ENCODE results near the gene RERE.
"Not testable (repeated sequence)": the region's sequence is repeated elsewhere in the genome, so short reads cannot be mapped to it uniquely, and the experiment has no call there.

The RERE gene

DNA sequence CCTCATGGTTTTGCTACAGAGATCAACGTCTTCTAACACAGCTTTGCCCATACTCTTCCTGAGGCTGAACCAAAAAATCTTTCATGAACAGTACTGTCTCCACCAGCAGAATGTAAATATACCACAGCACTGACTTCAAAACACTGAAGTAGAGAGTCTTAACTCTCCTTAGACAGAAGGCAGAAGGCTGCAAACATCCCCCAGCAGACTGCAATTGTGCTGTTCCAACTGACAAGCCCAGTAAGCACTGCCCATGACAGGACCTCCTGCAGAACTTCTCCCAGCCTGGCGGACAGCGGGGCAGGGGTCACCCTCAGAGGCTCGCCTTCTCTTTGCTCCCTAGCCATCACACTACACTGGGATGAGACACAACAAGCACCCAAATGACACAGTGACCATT is 218.7 kb downstream of the RERE start:
- no peak for DNase-seq

DNA sequence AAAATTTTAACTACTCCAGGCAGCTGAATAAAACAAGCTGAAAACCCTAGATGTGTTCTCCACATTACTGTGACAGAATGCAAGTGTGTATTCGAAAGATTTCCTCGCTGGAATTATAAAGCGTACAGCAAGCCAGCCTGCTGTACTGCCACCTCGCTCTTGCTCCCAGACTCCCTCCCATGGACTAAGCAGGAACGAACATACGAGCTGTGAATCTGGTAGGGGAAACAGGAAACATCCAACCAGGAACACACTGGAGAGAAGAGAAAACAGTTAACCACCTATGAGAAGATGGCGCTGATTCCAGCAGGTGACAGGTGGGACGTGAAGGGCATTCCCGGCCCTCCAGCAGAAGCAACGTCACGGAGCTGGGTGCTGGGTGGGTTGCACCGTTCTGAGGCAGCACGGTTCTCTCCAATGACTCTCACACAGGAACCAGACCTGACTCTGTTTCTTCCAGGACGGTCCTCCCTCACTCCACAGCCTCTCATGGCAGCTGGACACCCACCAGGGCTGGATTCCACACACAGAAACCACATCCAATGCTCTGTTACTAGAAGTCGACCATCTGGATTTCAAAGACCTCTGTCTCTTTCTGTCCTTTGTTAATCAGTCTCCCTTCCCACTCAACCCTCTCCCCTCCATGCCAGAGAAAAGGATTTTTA is 219.2 kb downstream of the RERE start:
- DNase-seq = peak; percentile 32

DNA sequence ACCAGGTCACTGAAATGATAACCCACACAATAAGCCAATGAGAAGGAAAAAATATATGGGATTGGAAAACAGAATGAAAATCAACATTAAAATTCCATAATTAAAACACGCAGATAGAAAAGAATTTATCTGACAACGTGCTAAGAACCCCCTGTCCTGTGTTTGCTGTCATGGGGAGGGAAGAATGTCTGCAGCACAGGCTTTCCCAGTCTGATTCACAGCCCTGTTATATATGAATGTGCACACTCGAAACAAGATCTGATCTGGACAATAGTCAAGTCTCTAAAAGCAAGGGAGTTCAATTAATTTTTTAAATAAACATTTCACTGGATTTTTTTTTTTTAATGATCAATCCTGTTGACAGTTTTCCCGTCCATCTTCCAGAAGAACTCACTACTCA is 220.0 kb downstream of the RERE start:
- no peak for DNase-seq

DNA sequence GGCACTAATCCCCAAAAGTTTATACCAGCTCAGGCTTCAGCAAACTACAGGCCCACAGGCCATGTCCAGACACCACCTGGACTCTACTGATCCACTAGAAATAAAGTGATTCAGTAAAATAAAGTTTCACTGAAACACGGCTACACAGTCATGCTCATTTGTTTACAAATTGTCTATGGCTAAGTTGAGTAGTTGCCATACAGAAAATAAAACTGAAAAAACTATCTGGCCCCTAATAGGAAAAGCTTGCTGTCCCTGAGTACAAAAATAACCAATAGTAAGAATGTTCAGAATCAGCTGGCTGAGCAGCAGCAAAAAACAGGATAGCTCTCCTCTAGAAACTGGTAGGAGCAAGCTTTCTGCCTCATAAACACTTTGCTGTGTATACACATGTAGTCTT is 221.5 kb downstream of the RERE start:
- DNase-seq = no peak

DNA sequence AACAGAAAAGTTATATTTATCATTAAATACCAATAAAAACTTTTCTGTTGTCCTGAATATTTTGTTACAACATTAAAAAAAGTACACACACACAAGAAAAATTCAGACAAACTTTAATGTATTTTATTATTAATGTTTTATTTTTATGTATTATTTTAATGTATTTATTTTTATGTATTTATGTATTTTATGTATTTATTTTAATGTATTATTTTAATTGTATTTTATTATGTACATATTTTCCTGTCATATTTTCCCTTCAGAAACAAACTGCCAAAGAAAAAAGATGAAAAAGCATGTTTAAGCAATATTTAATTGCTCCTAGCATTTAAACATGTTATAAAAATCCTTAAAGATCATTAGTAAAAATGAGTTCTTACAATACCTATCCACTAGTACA is 222.1 kb downstream of the RERE start:
- no peak for DNase-seq

DNA sequence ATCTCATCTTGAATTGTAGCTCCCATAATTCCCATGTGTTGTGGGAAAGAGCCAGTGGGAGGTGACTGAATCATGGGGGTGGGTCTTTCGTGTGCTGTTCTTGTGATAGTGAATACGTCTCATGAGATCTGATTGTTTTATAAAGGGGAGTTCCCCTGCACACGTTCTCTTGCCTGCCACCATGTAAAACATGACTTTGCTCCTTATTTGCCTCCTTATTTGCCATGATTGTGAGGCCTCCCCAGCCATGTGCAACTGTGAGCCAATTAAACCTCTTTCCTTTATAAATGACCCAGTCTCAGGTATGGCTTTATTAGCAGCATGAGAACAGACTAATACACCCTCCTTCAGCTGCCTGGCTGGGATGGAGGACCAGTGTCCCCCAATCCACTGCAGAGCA is 224.1 kb downstream of the RERE start:
- DNase-seq = not testable (repeated sequence)

DNA sequence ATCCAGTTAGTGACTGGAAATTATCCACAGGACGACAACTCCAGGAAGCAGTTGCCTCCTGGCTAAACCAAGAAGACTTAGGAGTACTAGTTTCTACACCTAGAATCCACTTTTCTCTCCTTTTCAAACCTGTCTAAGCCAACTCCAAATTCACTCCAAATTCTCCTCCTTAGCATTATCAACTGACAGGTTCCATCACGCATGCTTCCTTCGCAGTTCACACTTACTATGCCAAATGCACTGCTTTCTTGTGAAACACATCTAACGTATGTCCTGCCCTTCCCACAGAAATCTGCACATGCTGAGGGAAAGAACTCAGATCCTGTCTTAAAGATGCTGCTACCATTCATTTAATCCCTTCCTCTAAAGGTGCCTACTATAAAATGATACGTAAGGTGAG is 225.9 kb downstream of the RERE start:
- no peak for DNase-seq

DNA sequence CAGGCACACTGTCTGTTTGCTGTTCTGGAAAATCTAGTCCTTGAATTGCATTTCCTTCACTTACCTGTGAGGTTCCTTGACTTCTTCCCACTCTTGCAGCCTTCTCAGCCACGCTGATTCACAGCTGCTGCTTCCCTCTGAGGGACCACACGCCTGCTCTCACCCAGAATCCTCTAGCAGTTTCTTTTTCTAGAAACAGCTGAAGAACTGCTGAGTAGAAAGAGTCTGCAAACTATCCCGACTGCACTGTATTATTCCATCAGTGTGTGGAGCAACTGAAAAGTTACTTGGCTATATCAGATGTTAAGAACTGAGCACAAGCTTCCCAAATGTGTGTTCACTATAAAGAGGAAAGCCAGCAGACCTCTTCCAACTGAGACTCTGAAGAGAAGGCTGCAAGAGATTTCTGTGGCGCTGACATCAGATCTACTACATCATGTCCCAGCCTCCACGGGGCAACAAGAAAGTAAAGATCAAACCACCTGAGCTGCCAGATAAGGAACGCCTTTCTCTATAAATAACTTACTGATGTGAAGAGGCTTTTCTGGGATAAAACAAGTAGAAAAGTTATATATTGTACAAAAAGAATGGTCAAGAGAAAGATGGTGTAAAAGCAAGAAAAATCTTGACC is 226.6 kb downstream of the RERE start:
- DNase-seq = no peak

DNA sequence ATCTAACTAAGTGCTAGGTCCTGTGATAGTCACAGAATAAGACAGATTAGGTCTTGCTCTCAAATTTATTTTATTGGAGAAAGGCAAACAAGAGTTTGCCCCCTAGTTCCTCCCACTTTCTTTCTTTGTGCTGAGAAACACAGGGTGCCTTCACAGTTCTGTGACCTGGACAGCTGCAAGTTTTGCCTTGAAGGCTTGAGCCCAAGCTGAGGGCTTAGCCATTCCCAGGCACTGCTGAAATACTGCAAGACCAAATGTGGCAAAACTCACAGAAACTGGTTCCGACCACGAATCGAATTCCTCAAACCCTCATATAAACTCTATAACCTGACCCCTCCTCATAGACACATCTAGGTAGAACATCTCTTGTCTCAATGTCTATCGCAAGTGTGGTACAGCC is 227.9 kb downstream of the RERE start:
- DNase-seq = no peak

DNA sequence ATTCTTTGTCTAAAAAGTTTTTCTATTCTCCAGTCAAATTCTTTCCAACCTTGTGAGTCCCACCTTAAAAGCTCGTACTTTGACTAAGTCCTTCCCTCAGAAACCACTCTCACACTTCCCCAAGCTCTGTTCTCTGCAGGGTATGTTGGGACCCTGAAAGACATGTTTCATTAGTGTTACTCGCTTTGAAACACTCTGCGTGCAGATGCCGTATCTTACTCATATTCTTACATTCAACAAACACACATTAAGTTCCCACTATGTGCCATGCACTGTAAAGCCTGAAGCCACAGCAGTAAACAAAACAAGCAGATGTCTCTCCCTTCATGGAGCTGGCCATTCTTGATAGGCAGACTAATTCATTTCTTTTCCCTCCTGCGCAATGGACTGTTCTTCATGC is 229.7 kb downstream of the RERE start:
- DNase-seq = no peak

DNA sequence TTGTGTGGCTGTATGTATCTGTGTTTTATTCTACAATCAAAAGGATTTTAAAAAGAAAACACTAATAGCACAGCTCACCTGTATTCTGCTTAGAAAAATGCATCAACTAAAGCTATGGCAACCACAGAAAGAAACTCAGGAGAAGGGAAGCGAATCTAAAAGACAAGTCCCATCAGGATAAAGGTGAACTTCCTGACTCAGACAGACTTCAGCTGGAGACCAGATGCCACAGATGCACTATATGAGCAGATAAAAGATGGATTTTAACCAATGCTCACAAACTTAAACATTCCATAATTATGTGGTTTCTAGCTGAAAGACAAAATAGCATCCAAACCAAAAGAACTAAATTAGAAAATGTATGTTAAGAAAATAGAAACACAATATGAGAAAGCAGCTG is 231.0 kb downstream of the RERE start:
- DNase-seq = no peak

DNA sequence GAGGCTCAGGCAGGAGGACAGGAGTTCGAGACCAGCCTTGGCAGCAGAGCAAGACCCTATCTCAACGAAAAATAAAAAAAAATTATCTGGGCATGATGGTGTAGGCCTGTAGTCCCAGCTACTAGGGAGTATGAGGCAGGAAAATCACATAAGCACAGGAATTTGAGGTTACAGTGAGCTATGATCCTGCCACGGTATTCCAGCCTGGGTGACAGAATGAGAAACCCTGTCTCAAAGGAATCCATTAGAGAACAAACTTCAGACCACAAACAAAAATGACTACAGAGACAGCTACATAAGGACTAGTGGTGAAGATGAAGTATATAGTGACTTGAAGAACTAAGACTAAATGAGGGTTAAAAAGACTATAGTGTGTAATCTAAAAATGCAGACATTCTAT is 233.1 kb downstream of the RERE start:
- DNase-seq = no peak

DNA sequence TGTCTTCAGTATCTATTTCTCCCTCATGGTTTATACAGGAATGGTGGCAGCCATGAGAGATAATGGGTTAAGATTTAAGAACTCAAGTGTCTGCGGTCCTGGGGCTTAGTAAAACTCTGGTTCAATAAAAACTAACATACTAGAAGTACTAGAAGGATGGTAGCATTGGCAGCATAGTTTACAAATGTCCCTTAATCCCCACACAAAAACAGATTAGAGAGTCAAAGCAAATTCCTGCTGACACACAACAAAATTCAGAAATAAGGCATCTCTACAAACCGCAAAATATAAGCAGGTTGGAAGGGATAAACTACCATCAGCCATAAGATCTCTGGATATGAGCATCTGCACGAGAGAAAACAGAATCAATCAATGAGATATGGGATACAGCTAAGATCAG is 234.4 kb downstream of the RERE start:
- no peak for DNase-seq

DNA sequence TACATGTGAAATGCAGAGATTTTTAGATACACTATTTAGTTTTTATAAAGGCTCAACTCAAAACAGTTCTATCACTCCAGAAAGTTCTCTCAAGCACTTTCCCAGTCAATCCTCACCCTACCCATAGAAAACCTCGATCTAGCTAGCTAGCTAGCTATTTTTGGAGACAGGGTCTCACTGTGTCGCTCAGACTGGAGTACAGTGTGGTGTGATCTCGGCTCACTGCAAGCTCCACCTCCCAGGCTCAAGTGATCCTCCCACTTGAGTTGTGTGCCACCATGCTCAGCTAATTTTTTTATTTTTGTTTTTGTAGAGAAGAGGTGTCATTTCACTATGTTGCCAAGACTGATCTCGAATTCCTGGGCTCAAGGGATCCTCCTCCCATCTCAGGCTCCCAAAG is 236.9 kb downstream of the RERE start:
- no peak for DNase-seq

DNA sequence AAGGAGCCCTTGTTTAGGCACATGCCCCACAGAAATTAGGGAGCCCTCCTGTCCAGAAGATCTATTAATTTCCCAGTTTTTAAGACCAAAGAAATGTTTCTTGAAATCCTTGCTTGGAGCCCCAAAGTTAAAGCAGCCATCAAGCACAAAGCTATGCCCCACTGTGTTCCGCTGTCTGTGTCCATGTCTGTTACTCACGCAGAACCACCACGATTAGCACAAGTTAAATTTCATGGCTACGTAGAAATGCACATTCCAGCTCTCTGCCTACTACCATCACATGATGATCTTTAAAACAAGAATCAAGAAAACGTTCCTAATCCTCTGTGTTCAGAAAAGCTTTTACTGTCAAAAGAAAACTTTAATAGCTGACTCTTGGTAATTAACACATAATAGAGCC is 238.5 kb downstream of the RERE start:
- DNase-seq = no peak

DNA sequence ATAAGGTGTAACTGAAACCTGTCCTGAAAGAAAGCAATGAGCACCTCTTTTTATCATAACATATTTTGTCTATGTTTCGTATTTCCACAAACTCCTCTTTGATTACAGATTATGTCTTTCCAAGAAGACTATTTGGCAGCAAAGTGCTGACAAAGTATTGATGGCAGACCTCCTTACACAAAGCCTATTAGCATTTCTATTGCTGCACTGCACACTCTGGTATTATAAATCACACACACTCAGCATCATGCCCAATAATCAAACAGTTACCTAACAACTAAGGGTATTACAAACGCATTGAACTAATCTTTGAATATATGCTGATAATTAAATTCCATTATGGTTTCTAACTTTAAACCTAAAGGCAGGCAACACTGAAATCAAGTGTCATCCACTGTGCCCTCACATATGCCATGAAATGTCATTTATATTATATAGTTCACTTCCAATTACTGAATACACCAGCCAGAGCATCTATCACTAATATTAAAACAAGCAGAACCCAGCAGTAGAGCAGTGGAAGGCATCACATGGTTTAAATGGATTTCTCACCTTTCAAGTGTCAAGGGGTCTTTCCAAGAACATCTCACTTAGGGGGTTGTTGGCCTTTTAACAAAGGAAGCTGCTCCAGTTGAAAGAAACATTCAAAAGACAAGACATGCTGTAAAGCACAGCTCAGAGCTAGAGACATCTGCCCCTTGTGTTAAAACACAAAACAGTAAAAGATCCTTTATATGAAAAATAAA is 239.1 kb downstream of the RERE start:
- no peak for DNase-seq

DNA sequence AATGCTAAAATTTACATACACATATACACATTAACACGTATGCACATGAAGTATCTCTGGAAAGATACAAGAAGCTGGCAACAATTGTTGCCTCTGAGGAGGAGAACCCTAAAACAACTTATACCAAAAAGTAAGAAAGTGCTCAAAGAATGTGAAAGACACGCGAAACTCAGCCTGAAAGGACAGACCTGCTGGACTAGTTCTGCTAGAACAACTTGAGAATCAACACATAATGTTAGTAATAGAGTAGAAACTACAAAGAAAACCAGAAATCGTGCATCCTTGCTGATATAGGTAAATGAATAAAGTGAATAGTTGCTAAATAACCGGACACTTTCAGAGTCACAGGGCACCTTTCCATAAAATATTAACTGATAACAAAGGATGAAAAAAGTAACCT is 242.5 kb downstream of the RERE start:
- no peak for DNase-seq

DNA sequence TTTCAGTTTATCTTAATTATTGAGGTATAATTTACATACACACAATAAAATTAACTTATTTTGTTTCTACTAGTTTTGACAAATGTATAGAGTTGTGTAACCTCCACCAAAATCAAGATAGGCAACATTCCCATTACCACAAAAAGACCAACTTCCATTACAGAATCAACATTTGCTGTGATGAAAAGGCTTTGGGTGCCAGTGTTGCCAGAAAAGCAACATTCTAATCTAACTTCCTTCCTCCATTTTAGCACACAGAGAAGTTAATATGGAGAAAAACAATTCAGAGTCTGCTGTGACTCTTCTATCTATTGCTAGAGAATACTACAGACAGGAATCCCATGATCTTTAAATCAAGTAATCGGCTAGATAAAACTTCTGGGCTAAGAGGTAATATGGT is 245.3 kb downstream of the RERE start:
- no peak for DNase-seq

DNA sequence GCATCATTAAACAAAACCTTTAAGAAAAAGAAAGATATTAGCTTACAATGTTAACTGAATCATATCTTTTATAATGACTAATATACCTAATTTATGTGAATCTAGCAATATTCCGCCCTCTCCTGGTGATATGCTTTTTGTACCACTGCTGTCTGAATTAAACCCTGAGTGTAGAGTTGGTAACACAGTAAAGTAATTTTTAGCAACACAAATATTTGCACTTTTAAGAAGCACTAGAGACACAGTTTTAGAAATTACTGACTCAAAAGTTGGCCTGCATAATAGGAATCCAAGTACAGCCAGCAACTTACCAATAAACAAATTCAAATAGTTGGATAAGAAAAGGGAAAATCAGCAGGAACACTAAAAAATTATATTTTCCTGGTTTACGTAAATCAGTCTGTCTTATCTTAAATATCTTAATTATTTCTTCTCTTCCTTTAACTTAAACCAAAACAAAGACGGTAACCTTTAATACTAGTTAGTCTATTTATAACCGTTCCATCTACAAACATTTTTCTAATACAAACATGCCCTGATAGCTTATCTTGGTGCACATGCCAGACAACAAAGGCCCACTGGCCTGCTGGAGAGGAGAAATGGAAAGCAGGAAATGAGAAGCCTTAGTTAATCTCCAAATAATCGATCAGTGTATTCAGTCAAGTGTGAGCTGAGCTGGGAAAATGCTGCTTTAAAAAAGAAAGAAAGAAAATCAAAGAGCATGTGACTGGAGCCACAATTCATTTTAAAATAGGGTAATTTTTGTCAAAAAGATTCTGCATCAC is 246.0 kb downstream of the RERE start:
- no peak for DNase-seq

DNA sequence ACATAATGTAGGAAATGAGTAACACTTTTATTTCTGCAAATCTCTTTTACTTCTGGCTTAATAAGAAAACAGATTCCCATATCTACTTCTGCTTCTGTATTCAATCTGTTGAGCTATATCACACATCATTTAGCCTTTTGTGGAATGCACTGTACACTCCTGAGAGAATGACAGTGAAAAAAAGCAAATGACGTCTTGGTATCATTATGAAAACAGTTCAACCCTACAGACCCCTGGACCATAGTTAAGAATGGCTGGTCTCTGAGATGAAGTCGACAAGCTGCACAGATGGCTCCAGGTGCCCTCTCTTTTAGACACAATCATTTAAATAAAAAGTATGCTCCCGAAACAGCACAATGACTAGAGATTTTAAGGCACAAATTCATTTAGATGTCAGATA is 247.0 kb downstream of the RERE start:
- no peak for DNase-seq

DNA sequence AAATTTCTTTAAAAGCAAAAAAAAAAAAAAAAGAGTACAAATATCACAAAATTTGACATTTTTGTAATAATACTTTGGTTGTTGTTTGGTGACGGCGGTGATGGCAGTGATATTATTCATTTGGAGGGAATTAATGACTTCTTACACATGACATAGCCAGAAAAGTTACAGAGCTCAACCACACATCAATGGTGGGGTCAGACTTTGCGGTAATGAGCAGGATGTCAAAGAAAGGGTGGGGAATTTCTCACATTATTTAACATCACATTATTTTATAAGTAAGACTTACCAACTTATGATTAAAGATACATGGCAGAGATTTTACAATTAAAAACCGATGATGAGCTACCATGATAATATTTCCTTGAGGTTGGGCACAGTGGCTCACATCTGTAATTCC is 248.2 kb downstream of the RERE start:
- no peak for DNase-seq

DNA sequence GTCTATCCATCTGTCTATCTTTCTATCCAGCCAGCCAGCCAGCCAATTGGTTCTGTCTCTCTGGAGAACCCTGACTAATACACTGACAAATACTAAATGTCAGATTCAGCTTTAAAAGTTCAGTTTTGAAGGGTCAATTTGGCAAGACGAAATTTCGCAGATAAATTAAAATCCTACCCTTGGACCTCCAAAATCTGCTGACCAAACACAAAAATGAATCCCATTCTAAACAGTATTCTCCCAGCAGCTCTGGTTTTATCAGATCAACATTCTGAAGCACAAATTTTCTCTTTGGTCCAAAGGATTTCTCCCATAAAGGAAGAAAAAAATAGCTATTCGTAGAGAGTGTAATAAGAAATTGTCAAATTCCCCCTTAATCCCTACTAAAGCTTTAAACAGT is 248.6 kb downstream of the RERE start:
- DNase-seq = no peak

DNA sequence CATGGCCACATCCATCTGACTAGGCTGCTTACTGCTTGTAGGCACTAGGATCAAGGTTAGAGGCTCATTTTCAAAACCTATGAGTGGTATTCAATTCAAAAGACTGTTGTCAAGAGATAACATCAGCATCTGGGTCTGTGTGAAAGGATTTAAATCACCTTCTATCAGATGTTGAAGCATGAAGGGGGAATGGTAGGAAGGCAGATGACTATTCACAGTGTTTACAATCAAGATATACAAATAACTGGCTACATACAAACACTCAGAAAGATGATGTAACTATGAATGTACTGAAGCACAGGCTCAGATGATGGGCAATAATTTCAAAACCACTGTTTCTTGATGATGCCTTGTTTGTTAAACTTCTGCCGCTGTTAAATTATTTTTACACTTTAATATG is 250.3 kb downstream of the RERE start:
- no peak for DNase-seq

DNA sequence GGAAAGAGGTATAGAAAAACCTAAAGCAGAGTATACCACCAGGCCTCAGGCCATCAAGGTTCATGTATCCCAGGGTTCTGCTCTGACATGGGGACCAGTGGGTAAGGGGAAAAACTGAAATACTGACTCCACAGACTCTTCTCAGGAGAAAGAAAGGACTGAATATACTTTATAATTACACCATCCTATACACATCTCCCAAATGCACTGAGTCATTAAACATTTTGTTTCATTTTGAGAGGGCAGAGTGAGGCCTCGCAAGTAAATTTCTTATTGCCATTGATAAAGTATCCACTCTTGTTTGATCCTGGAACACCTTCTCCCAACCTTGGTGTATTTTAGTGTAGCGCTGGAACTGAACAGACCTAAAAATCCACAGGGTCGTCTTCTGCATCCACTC is 251.6 kb downstream of the RERE start:
- no peak for DNase-seq
